B cell (primary cell): ENCODE measurements around the gene PPP2CA.

Experiments used
- CTCF ChIP-seq: fragments of 200-600 bp; IDR thresholded peaks from one replicate; pipeline ENCODE4 v1.8.0; 2022; ENCODE audit warnings: antibody characterized with exemption, mild to moderate bottlenecking
- EZH2 ChIP-seq: IDR thresholded peaks from 2 replicates; pipeline ENCODE4 v1.6.1; 2012; ENCODE audit warnings: borderline replicate concordance, low read depth, mild to moderate bottlenecking, moderate library complexity, low read length; ENCODE audit not compliant: insufficient read depth, poor library complexity, severe bottlenecking

DNA sequence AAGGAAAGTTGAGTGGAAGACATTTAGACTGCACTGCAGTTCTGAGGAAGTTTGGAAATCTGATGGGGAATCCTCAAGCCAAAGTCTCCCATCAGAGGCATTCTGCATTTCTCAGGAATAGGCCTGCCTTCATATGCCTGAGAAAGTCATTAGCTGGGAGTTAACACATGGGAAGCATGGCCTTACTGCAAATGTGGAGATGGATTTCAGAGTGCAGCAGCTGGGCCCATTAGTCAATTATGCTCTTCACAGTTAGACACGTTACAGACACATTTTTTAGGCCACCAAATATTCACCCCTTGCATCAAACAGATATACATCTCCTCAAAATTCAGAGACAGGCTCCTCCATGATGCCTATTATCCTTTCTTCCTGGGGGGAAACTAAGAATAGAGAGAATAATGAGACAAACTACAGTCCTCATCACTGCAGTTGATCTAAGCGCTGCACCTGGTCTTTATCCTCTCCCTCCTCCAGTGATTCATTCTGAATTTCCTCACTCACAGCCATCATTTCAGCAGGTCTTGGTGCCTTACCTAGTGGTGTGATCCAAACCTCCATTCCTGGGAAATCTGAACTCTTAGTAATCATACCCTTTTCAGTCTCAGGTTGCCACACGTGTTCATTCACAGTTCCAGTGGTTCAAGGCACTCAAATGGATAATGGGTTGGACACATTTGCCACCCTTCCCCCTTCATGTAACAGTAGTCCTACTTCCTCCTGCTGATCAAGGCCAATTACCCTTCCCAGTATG, 47.9 kb upstream of the PPP2CA start:
- TF ChIP-seq CTCF, result no peak
- no peak for TF ChIP-seq EZH2
